Heart left ventricle (tissue), 13 donors: ENCODE data around the gene PCBP4.

Source experiments
- CTCF ChIP-seq, 12 donors: fragments of 200-600 bp; sonication (generic) in 4 of 12; IDR thresholded peaks; one replicate each; pipeline versions ENCODE4 v1.5.0 to v1.8.0; 2018 to 2022; ENCODE audit warnings: antibody characterized with exemption in 12 of 12, mild to moderate bottlenecking in 5 of 12
- POLR2A ChIP-seq, 2 donors: fragments of 450-650 bp; IDR thresholded peaks; one replicate each; pipeline ENCODE4 v1.6.1; 2017; ENCODE audit warnings: antibody characterized with exemption in 2 of 2, mild to moderate bottlenecking in 2 of 2, moderate library complexity in 2 of 2
- donor health status: ischemic (EF 13 %, LVEDD 7.1; RV severe dilation, severe dysfunction).
- donor health status: DM: no; HTN: yes; CAD: no.
- donor health status: DM: no; HTN: no; CAD: no.
- donor health status: ischemic (EF 25% LVEDD 6.9; RV normal size, moderate dysfunction).
- donor health status: ischemic (EF 25% LVEDD 5.7; RV mildly dilated, moderate dysfunction).
- donor health status: ischemic (EF 35%, LVEDD 5.7; RV mildly dilated, moderate dysfunction).
- donor health status: nonischemic (EF 11% LVEDD 7.7; RV severe dilation, severe dysfunction).
- donor health status: DM: yes; HTN: yes; CAD: no.
- donor health status: PGD.
- donor health status: ischemic (EF 29% LVEDD 5.4; RV normal size, mild dysfunction).
- donor health status: nonischemic (EF 23%, LVEDD 6.1; RV moderate dilation, normal function).

DNA sequence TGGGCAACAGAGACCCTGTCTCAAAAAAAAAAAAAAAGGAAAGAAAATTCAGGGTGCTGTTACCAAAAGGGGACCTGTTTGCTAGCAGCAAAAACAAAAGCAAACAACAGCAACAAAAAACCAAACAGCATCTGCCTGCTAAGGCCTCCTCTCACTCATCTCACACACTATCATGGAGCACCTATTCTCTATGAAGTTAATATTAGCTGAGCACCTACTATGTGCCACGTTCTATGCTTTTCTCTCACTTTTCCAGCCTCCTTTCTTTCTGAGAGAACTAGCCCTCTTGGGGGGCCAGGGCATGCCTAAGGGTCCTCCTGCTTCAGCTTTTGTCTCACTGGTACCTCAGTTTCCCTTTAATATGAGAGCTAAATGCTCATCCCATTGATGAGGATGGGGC is 12.5 kb downstream of the PCBP4 start:
- TF ChIP-seq CTCF (IDR thresholded peaks at IDR 0.05), result no peak
- TF ChIP-seq POLR2A (IDR thresholded peaks at IDR 0.05), result no peak
